H1 (cell line): ENCODE results near the gene GFY. TPM values are rescaled to one million over a fixed set of nuclear protein-coding genes. Genes with fewer than 3 reads are reported as not detected.

Experiments used
- CTCF ChIA-PET: fragments of 300-600 bp; sonication (Branson Sonifier 250); formaldehyde crosslinking; loops from one replicate; lab custom pipeline; 2021; ENCODE audit not compliant: partially characterized antibody; lab: Charles Lee
- POLR2A ChIA-PET: fragments of 300-600 bp; sonication (Branson Sonifier 250); formaldehyde crosslinking; loops from one replicate; lab custom pipeline; 2021; ENCODE audit warnings: inconsistent platforms; ENCODE audit not compliant: partially characterized antibody; lab: Charles Lee
- DNase-seq, 2 experiments: peaks; one replicate each; pipeline versions ENCODE4 v3.0.0 to v3.0.0-alpha.2; 2010 to 2022; ENCODE audit warnings: low spot score in 2 of 2, low read depth in 1 of 2, mixed read lengths in 1 of 2
- FAIRE-seq: peaks from 2 replicates; lab custom pipeline; 2011; peaks lifted over from hg19 to GRCh38; lab: Jason Lieb, UNC
- H2AFZ ChIP-seq: 2 replicates; pipeline ENCODE4 v1.8.1; 2012; ENCODE audit warnings: low read length, inconsistent platforms
- H2AK5ac ChIP-seq: 2 replicates; pipeline ENCODE4 v1.6.1; 2013; ENCODE audit warnings: low read depth, low read length
- H2BK120ac ChIP-seq: replicated peaks from 2 replicates; pipeline ENCODE3; 2013; ENCODE audit warnings: low read depth, low read length, inconsistent platforms
- H2BK12ac ChIP-seq: 2 replicates; pipeline ENCODE4 v1.6.1; 2013; ENCODE audit warnings: low read depth, low read length
- H2BK15ac ChIP-seq: 2 replicates; pipeline ENCODE4 v1.6.1; 2013; ENCODE audit warnings: low read length
- H2BK20ac ChIP-seq: 2 replicates; pipeline ENCODE4 v1.6.1; 2013; ENCODE audit warnings: low read length
- H2BK5ac ChIP-seq: 2 replicates; pipeline ENCODE4 v1.6.1; 2013; ENCODE audit warnings: low read depth, low read length
- H3K14ac ChIP-seq: 2 replicates; pipeline ENCODE4 v1.6.1; 2013; ENCODE audit warnings: inconsistent platforms; ENCODE audit not compliant: insufficient read length
- H3K18ac ChIP-seq: 2 replicates; pipeline ENCODE4 v1.6.1; 2013; ENCODE audit warnings: low read length; ENCODE audit errors: extremely low read depth
- H3K23ac ChIP-seq: 2 replicates; pipeline ENCODE4 v1.6.1; 2013; ENCODE audit warnings: inconsistent platforms; ENCODE audit not compliant: insufficient read length
- H3K23me2 ChIP-seq: 2 replicates; pipeline ENCODE4 v1.6.1; 2013; ENCODE audit warnings: low read depth, low read length
- H3K27ac ChIP-seq: 2 replicates; pipeline ENCODE4 v1.6.1; 2011; ENCODE audit warnings: low read depth, low read length, inconsistent platforms
- H3K27me3 ChIP-seq, 4 experiments: replicated peaks in 1 of 4; 1 replicate in 1 of 4; 2 replicates in 3 of 4; pipeline versions ENCODE4 v1.6.1 to v1.8.1; 2011 to 2013; ENCODE audit warnings: low read length in 3 of 4, mild to moderate bottlenecking in 3 of 4, inconsistent platforms in 2 of 4, mixed read lengths in 2 of 4, moderate library complexity in 1 of 4; ENCODE audit not compliant: control insufficient read depth in 3 of 4, insufficient read depth in 3 of 4; ENCODE audit errors: extremely low read depth in 1 of 4
- H3K36me3 ChIP-seq, 4 experiments: 2 replicates each; pipeline versions ENCODE4 v1.6.1 to v1.8.1; 2011 to 2013; ENCODE audit warnings: mild to moderate bottlenecking in 4 of 4, low read length in 3 of 4, moderate library complexity in 2 of 4, control low read depth in 1 of 4, inconsistent platforms in 1 of 4; ENCODE audit not compliant: insufficient read depth in 4 of 4, control insufficient read depth in 2 of 4
- H3K4ac ChIP-seq: replicated peaks from 2 replicates; pipeline ENCODE3; 2013; ENCODE audit warnings: low read length, low read depth, mixed read lengths, inconsistent platforms; ENCODE audit not compliant: insufficient read length
- H3K4me1 ChIP-seq, 4 experiments: replicated peaks in 1 of 4; 1 replicate in 1 of 4; 2 replicates in 3 of 4; pipeline versions ENCODE4 v1.6.1 to v1.8.1; 2011 to 2013; ENCODE audit warnings: low read length in 3 of 4, inconsistent platforms in 2 of 4, mixed read lengths in 1 of 4; ENCODE audit not compliant: insufficient read depth in 4 of 4, control insufficient read depth in 3 of 4
- H3K4me2 ChIP-seq, 2 experiments: 2 replicates each; pipeline versions ENCODE4 v1.6.1 to v1.8.1; 2011 to 2013; ENCODE audit warnings: low read depth in 2 of 2, low read length in 2 of 2, control low read depth in 1 of 2, inconsistent platforms in 1 of 2, mild to moderate bottlenecking in 1 of 2; ENCODE audit not compliant: insufficient read depth in 1 of 2
- H3K4me3 ChIP-seq, 4 experiments: fragments of 200-600, 300-600 bp in 1 of 4; sonication (generic), shearing (Covaris generic), sonication (Bioruptor Twin) in 1 of 4; 2 replicates each; pipeline versions ENCODE4 v1.5.1 to v1.8.1; 2011 to 2016; ENCODE audit warnings: low read length in 4 of 4, low read depth in 3 of 4, control low read depth in 2 of 4, inconsistent platforms in 2 of 4, mild to moderate bottlenecking in 2 of 4, mixed read lengths in 1 of 4, moderate library complexity in 1 of 4; ENCODE audit not compliant: insufficient read depth in 2 of 4; ENCODE audit errors: extremely low read depth in 1 of 4
- H3K56ac ChIP-seq: replicated peaks from 2 replicates; pipeline ENCODE3; 2013; ENCODE audit warnings: low read depth, mild to moderate bottlenecking, mixed read lengths, low read length, inconsistent platforms; ENCODE audit not compliant: insufficient read length
- H3K79me1 ChIP-seq: 2 replicates; pipeline ENCODE4 v1.6.1; 2013; ENCODE audit warnings: low read depth, low read length, control low read depth
- H3K79me2 ChIP-seq, 2 experiments: 2 replicates each; pipeline versions ENCODE4 v1.6.1 to v1.8.1; 2012 to 2013; ENCODE audit warnings: low read length in 2 of 2, mild to moderate bottlenecking in 2 of 2, inconsistent platforms in 1 of 2; ENCODE audit not compliant: insufficient read depth in 2 of 2, control insufficient read depth in 1 of 2
- H3K9ac ChIP-seq, 4 experiments: replicated peaks in 1 of 4; 1 replicate in 1 of 4; 2 replicates in 3 of 4; pipeline versions ENCODE4 v1.6.1 to v1.8.1; 2011 to 2013; ENCODE audit warnings: low read depth in 3 of 4, low read length in 3 of 4, control low read depth in 2 of 4, mild to moderate bottlenecking in 2 of 4, moderate library complexity in 2 of 4, inconsistent platforms in 1 of 4; ENCODE audit errors: extremely low read depth in 1 of 4
- H3K9me3 ChIP-seq, 2 experiments: 2 replicates each; pipeline versions ENCODE4 v1.6.1 to v1.8.1; 2012 to 2013; ENCODE audit warnings: mild to moderate bottlenecking in 2 of 2, moderate library complexity in 2 of 2, control low read depth in 1 of 2, inconsistent platforms in 1 of 2, low read depth in 1 of 2, low read length in 1 of 2, mixed read lengths in 1 of 2; ENCODE audit not compliant: insufficient read depth in 2 of 2
- H4K20me1 ChIP-seq, 2 experiments: replicated peaks in 1 of 2; 2 replicates each; pipeline versions ENCODE3 to v1.8.1; 2011 to 2013; ENCODE audit warnings: inconsistent platforms in 2 of 2, low read length in 2 of 2, mild to moderate bottlenecking in 1 of 2; ENCODE audit not compliant: insufficient read depth in 2 of 2, control insufficient read depth in 1 of 2
- H4K5ac ChIP-seq: 2 replicates; pipeline ENCODE4 v1.6.1; 2013; ENCODE audit warnings: low read length, low read depth, mixed read lengths, inconsistent platforms; ENCODE audit not compliant: insufficient read length
- H4K8ac ChIP-seq: 2 replicates; pipeline ENCODE4 v1.8.0; 2013; ENCODE audit warnings: mild to moderate bottlenecking, moderate library complexity, low read length, inconsistent platforms; ENCODE audit not compliant: insufficient read depth; ENCODE audit errors: extremely low read depth
- H4K91ac ChIP-seq: replicated peaks from 2 replicates; pipeline ENCODE3; 2013; ENCODE audit warnings: low read length, mixed read lengths, inconsistent platforms; ENCODE audit not compliant: insufficient read length
- CBX8 ChIP-seq: fragments of 300-800, 300-1000 bp; sonication (generic); IDR thresholded peaks from 2 replicates; pipeline ENCODE4 v1.7.1; 2016; ENCODE audit warnings: low read depth, low read length, borderline replicate concordance
- CTCF ChIP-seq, 3 experiments: IDR thresholded peaks; 1 replicate in 2 of 3; 2 replicates in 1 of 3; pipeline versions ENCODE4 v1.5.1 to v1.6.1; 2011; ENCODE audit warnings: low read length in 3 of 3, mild to moderate bottlenecking in 3 of 3, inconsistent platforms in 2 of 3, low read depth in 1 of 3, moderate library complexity in 1 of 3; ENCODE audit not compliant: insufficient read depth in 1 of 3; ENCODE audit errors: control extremely low read depth in 1 of 3
- TAF7 ChIP-seq: optimal IDR thresholded peaks from 2 replicates; pipeline ENCODE3; 2011; ENCODE audit warnings: low read depth, mild to moderate bottlenecking, inconsistent platforms, low read length, moderate library complexity, borderline replicate concordance
- YY1 ChIP-seq: IDR thresholded peaks from 2 replicates; pipeline ENCODE4 v1.6.1; 2011; ENCODE audit warnings: low read depth, mild to moderate bottlenecking, low read length
- WGBS, 2 experiments: shearing (Covaris generic) in 1 of 2; methylation state at CpG; one replicate each; pipeline versions ENCODE4 v1.1.6 to v1.1.7; 2013 to 2015; ENCODE audit warnings: low lambda C conversion rate in 2 of 2, mixed read lengths in 2 of 2, inconsistent platforms in 1 of 2, low coverage in 1 of 2, missing lambda C conversion rate in 1 of 2; ENCODE audit not compliant: insufficient replicate concordance in 2 of 2, insufficient coverage in 1 of 2, insufficient read length in 1 of 2; ENCODE audit errors: extremely low coverage in 1 of 2, missing lambda C conversion rate in 1 of 2; 5-methylcytosine and 5-hydroxymethylcytosine counted together
- polyA plus RNA-seq, 7 experiments: library from polyadenylated mRNA; depleted of rRNA in 3 of 7; stranded (reverse) in 5 of 7; unstranded in 2 of 7; fragments of >200 nt in 5 of 7; fragments of 200-250 nt in 2 of 7; gene quantifications; 1 replicate in 5 of 7; 2 replicates in 1 of 7; 4 replicates in 1 of 7; pipeline versions ENCODE4 v1.2.1 to v1.2.3, GENCODE V29; 2011 to 2013; ENCODE audit warnings: missing spikeins in 2 of 7, mixed read lengths in 2 of 7
- total RNA-seq: library from RNA; stranded (reverse); fragmentation: NEBNext Ultra II Directional; extraction: Animal tissue kit (Norgen Biotek cat#: 25700); gene quantifications from 2 replicates; pipeline ENCODE4 v1.2.1, GENCODE V29; 2021

Gene GFY
- total and polyA plus RNA-seq, 2 of the 8 experiments (the other 6 are each of a cell fraction or from before 2014, with no cell fraction given), result 0.68 to 0.93 TPM

- no peak overlapping the region for H4K91ac ChIP-seq
- H3K27me3 ChIP-seq, result no peaks in the 10 kb centered on the region
- no peak overlapping the region for H2BK5ac ChIP-seq
Observed at GRCh38 chr19:49407482-49408015, 17.6 kb upstream of the GFY start.

More at GRCh38 chr19:49407482-49408015, 17.6 kb upstream of the GFY start:
- Histone ChIP-seq H4K5ac (no peak overlapping the region), H2BK20ac (no peak overlapping the region), H3K23ac (no peak overlapping the region), H3K79me2 (no peaks in the 10 kb centered on the region), H4K8ac (no peak overlapping the region), H3K9ac (no peak overlapping the region), H3K4ac (no peak overlapping the region), H3K36me3 (no peaks in the 10 kb centered on the region), H3K27ac (no peak overlapping the region), H2AFZ (no peak overlapping the region), H3K4me2 (no peak overlapping the region), H3K4me3 (no peak overlapping the region), H2BK15ac (no peak overlapping the region), H3K56ac (no peak overlapping the region), H2BK120ac (no peak overlapping the region), H3K23me2 (no peaks in the 10 kb centered on the region), H2BK12ac (no peak overlapping the region), H4K20me1 (no peaks in the 10 kb centered on the region), H3K79me1 (no peaks in the 10 kb centered on the region), H3K14ac (no peak overlapping the region), H3K18ac (no peak overlapping the region), H3K4me1 (peaks cover 5 to 18% (median 11%) of the 10 kb centered on the region in 4 experiments), H3K9me3 (no peaks in the 10 kb centered on the region), H2AK5ac (no peak overlapping the region)
- no peak for TF ChIP-seq TAF7
- no peak for TF ChIP-seq CBX8
- TF ChIP-seq CTCF (IDR thresholded peaks at IDR 0.05; ENCODE audit: control extremely low read depth in 1 of 3, insufficient read depth in 1 of 3, low read depth in 1 of 3, low read length in 3 of 3), result no peak
- TF ChIP-seq YY1, result no peak
- ChIA-PET CTCF (interaction anchor here (1.4 to 2.3 kb wide), 5 partner anchors 8 to 27 kb away, joined by 3 to 24 read pairs (median 6); no protein-coding TSS in a partner anchor), POLR2A (interaction anchor here (0.8 to 2.2 kb wide), 3 partner anchors 9 to 15 kb away, joined by 5 to 9 read pairs (median 8); no protein-coding TSS in a partner anchor)
- WGBS, 2 experiments, result 90% methylated on average over 16 of the region's 16 CpGs; no CpG with 5 or more reads in 1 of the 2 experiments
- DNase-seq (no peak), FAIRE-seq (no peak)
